ENCODE measurements around the gene NCKAP5.

NCKAP5 gene

GRCh38 chr2:133411101-133411500 is 157.2 kb downstream of the NCKAP5 start:
- no peak overlapping the region for H3K4me3 ChIP-seq (ENCODE audit: control insufficient read depth, low read depth, low read length)
- no peak for TF ChIP-seq CTCF (IDR thresholded peaks at IDR 0.05; ENCODE audit: control insufficient read depth, insufficient read depth, low read depth, low read length, missing control alignments)
- no peak for DNase-seq (ENCODE audit: low read depth)

- no peak for DNase-seq (ENCODE audit: low read depth)
- TF ChIP-seq CTCF (IDR thresholded peaks at IDR 0.05; ENCODE audit: control insufficient read depth, insufficient read depth, low read depth, low read length, missing control alignments): no peak
- no peak overlapping the region for H3K4me3 ChIP-seq (ENCODE audit: control insufficient read depth, low read depth, low read length)
Observed at GRCh38 chr2:133409581-133410285, 158.5 kb downstream of the NCKAP5 start.

- DNase-seq (ENCODE audit: low read depth): no peak
- no peak for TF ChIP-seq CTCF (IDR thresholded peaks at IDR 0.05; ENCODE audit: control insufficient read depth, insufficient read depth, low read depth, low read length, missing control alignments)
Observed at GRCh38 chr2:133408671-133409070, 159.6 kb downstream of the NCKAP5 start.

GRCh38 chr2:133407341-133407740 is 160.9 kb downstream of the NCKAP5 start:
- no peak for DNase-seq (ENCODE audit: low read depth)
- no peak overlapping the region for H3K4me3 ChIP-seq (ENCODE audit: control insufficient read depth, low read depth, low read length)
- no peak for TF ChIP-seq CTCF (IDR thresholded peaks at IDR 0.05; ENCODE audit: control insufficient read depth, insufficient read depth, low read depth, low read length, missing control alignments)

More at GRCh38 chr2:133408671-133409070, 159.6 kb downstream of the NCKAP5 start:
- H3K4me3 ChIP-seq (ENCODE audit: control insufficient read depth, low read depth, low read length): no peak overlapping the region

GRCh38 chr2:133405252-133405651 is 163.0 kb downstream of the NCKAP5 start:
- TF ChIP-seq CTCF (IDR thresholded peaks at IDR 0.05; ENCODE audit: control insufficient read depth, insufficient read depth, low read depth, low read length, missing control alignments): no peak
- DNase-seq (ENCODE audit: low read depth): no peak
- H3K4me3 ChIP-seq (ENCODE audit: control insufficient read depth, low read depth, low read length): no peak overlapping the region

GRCh38 chr2:133400411-133400810 is 167.9 kb downstream of the NCKAP5 start:
- TF ChIP-seq CTCF (IDR thresholded peaks at IDR 0.05; ENCODE audit: control insufficient read depth, insufficient read depth, low read depth, low read length, missing control alignments): no peak
- no peak for DNase-seq (ENCODE audit: low read depth)
- no peak overlapping the region for H3K4me3 ChIP-seq (ENCODE audit: control insufficient read depth, low read depth, low read length)
